T follicular helper cell (primary cell): ENCODE measurements around the gene PPP2R2C.

Experiments
- DNase-seq: peaks from one replicate; pipeline ENCODE4 v3.0.0-alpha.2; 2020; ENCODE audit warnings: low read depth

The PPP2R2C gene

DNA sequence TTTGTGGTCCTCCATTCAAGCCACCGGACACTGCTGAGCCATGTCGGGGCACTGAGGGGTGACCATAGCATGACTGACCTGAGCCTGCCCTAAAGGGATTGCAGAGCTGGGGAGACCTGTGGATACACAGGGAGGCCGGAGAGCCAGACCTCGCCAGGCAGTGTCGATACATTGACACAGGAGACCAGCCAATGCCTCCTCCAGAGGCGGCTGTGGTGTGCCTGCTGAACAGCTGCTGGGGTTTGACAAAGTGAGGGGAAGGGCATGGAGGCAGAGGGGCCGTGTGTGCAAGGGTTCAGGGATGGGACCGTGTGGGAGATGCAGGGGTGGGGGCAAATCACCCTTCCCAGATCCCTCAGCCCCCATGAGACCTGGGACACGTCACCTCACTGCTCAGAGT is 48.0 kb downstream of the PPP2R2C start:
- DNase-seq = no peak

DNA sequence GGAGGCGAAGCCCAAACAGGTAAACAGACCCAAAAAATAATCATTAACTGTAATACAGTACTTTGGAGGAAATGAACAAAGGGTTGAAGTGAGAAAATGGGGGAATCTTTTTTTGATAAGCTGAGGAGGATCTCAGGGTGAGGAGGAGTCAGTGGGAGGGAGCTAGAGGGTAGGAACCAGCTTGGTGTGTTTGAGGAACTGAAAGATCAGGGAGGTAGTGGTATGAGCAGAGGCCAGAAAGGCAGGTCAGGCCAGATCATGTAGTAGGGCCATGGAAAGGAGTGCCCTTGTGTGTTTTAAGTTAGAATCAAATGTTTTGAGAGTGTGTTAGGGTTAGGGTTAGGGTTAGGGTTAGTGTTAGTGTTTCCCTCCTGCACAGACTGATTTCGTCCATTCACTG is 48.8 kb downstream of the PPP2R2C start:
- DNase-seq = no peak

DNA sequence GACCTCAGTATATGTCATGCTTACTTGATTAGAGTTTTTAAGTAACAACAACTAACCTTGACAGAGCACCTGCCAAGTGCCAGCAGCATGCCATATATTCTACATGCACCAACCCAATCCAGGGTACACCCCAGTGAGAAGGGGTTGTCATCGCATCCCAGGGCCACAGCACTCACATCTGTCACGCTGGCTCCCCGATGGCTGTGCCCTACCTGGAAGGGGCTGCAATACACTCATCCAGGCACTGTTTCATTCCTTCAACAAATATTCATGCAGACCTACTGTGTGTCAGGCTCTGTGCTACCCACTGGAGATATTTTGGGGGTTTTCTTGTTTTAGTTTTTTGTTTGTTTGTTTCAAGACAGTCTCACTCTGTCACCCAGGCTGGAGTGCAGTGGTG is 49.5 kb downstream of the PPP2R2C start:
- no peak for DNase-seq

DNA sequence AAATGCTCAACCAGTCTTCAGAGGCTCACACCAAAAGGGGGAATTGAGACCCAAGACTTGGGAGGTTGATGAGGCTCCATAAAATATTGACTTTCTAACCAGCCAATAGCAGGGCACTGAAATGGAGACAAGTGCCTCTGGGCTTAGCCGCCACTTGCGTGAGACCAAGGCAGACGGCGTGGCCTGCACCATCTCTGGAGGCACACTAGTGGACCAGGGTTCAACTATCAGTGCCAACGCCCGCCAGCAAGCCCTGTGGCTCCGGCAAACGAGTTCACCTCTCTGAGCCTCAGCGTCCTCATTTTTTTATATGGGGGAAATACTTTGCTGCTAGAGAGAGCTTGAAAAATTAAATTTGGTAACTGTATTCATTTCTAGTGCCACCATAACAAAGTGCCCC is 50.3 kb downstream of the PPP2R2C start:
- no peak for DNase-seq

DNA sequence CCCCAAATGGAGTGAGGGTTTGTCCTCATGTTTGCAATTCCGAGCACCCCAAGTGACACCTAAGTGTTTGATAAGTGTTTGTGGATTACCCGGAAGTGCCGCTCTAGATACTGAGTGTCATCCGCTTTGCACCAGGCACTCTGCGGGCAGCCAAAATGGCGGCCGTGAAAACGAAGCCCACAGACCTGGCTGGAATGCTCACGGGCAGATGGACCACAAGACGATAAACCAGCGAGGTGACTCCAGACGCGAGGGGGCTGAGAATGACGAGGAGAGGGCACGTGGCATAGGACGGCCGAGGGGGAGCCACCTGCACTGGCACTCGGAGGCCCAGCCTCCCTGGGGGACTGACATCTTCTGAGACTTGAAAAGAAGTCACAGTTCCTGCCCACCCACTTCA is 51.0 kb downstream of the PPP2R2C start:
- no peak for DNase-seq

DNA sequence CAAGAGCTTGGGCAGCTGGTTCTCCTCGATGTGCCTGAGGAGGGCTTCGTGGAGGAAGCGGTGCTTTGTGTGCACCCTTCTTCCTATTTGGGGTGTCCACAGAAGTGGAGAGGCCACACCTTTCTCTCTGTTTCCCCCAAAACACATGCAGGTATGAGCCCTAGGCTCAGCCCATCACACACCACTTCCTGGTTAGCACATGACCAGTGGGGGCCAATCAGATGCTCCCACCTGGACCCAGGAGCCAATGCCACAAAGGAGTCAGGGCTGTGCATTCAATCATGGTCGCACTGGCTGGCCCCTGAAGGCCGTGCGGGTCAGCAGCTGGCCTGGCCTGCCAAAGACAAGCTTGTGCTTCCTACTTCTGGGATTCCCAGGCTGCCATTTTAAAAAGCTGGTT is 51.4 kb downstream of the PPP2R2C start:
- no peak for DNase-seq

DNA sequence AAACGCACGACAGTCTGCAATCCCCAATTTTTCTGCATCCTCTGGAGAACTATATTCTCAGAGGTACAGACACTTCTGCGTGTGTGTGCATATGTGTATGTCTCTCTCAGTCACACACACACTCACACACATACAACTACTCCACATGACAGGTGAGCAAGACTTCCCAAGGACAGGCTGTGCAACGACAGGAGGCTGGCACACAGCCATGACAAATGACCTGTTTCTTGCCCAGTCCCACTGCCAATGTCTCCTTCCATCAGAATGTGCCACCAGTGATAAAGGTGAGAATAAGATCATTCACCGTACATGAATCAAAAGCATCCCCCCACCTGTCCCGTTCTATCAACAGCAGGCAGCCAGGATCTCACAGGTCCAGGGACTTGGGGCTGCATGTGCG is 52.4 kb downstream of the PPP2R2C start:
- DNase-seq = no peak

DNA sequence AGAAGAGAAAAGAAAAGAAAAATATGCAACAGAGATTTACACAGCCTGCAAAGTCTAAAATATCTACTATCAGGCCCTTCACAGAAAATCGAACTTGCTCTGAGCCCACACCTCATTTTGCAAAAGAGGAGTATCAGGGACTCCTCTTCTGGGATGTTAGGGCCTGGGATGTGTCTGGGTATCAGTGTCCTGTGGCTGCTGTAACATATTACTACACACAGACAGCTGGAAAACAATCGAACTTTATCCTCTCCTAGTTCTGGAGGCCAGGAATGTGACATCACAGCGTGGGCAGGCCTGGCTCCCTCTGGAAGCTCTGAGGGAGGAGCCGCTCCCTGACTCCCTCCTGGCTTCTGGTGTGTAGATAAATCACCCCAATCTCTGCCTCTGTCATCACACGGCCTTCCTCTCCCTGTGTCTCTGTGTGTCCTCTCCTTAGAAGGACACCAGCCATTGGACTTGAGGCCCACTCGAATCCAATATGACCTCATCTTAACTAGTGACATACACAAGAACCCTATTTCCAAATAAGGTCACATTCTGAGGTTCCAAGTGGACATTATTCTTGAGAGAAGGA is 52.9 kb downstream of the PPP2R2C start:
- DNase-seq = no peak

DNA sequence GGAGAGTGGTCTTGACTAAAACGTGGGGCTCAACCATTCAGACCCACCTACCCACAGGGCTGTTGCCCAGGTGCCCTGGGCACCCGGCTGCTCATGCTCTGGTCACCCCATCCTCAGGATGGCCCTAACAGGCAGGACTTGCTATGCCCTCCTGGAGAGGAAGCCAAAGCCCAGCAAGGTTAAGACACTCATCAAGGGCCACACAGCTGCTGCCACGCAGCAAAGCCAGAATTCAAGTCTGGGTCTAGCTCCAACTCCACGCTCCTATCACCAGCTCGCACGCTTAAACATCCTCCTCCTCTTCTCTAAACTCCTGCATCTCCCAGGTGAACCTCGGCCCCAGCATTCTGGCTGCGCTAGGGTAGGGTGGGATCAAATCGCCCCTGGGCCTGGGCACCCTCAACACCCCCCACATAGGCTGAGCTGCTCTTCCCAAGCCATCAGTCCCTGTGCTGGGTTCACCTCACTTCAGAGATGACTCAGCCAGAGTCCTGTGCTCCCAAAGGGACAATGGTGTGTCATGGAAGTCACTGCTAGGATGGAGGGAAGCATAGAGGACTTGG is 54.1 kb downstream of the PPP2R2C start:
- DNase-seq = no peak

DNA sequence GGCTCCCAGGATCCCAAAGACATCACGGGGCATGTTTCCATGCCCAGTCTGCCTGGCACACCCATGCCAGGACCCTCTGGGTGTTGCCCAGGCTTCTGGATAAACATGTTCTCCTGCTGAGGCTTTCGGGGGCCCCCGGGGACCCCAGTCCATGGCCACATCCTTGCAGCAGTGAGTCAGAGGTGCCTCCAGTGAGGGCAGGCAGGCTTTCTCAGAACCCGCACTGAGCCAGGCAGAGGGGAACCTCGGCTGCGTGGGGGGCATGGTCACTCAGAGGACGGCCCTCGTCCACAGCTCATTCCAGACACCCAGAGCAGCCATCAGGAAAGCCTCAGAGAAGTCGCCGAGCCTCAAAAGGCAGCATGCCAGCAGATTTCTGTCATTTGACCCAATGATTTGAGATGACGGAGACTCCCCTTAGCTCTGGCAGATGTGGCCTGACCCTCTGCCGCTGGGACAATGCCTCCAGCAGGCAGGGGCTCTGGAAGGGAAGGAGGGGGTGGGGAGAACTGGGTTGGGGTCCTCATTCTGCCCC is 54.8 kb downstream of the PPP2R2C start:
- DNase-seq = no peak

DNA sequence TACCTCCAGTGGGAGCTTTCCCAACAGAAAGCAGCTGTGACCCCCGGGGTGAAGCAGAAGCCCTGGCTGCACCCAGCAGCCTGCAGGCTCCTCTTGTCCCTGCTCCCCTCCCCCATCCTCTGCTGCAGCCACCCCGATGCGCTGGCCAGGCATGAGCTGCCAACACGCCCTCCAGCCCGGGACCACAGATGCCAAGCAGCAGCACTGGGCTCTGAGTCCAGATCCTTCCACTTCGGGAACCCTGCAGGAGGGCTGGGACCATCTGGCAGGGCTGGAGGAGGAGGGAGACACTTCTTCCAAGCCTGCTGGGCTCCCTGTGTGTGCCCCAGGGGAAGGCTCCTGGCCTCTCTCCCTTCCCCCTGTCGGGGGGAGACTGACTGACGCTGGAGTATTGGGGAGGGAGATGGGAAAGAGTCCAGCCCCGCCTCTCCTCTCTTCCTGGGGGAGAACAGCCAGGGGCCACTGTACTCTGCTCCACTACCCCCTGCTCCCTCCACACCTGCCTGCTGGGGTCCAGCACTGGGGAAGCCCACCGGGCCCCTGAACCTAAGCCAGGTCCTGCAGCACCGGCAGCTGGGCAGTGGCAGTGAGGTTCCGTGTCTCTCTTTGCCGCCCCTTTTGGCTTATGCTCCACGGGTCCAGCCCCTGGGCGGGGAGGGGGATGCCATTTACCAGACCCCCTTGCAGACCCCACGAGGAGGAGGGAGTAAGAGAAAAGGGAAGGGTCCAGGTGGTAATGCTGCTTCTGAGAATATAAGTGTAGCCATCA is 55.7 kb downstream of the PPP2R2C start:
- no peak for DNase-seq

DNA sequence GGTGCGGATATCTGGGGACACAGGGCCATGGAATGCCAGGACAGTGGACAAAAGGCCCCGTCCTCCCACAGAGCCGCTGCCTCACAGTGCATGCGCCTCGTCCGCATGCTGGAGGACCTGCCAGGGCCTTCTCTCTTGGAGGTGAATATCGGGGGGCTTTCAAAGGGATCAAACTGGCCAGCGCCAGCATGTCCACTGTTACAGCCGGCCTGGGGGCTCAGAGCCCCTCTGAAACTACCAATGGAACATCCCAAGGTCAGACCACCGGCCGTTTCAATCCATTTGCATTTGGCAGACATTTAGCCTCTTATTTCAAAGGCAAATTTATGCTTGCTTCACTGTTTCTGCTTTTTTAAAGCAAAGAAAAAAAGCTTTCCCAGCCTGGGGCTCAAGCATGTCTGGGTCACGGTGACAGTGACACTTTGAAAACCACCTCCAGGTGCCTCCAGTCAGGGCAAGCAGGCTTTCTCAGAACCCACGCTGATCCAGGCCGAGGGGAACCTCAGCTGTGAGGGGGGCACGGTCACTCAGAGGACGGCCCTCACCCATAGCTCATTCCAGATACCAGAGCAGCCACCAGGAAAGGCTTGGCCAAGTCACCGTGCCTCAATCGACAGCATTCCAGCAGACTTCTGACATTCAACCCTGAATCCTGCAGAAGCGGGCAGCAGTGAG is 57.2 kb downstream of the PPP2R2C start:
- no peak for DNase-seq

DNA sequence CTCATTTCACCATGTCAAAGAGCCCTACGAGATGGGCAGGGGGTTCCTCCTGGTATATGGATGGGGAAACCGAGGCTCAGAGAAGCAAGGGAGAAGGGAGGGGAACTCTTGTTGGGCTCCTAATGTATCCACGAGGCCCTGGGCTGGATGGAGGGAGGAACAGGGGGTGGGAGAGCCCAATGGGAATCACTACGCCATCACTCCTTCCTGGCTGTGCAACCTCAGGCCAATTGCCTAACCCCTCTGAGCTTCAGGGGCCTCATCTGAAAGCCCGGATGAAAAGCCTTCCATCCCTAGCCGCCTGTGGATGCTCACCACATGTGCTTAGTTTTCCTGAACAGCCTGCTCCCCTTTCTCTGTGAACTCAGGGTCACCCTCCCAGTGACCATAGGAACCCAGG is 57.8 kb downstream of the PPP2R2C start:
- no peak for DNase-seq

DNA sequence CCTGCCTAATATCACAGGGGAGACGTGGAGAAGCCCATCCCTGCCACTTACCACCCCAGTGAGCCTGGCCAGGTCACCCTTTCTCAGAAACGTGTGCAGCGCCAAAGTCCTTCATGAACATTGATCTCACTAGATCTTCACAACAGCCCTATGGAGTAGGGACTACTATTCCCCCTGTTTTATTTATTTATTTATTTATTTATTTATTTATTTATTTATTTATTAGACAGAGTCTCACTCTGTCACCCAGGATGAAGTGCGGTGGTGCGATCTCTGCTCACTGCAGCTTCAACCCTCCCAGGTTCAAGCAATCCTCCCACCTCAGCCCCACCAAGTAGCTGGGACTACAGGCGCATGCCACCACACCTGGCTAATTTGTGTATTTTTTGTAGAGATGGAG is 61.8 kb downstream of the PPP2R2C start:
- DNase-seq = no peak

DNA sequence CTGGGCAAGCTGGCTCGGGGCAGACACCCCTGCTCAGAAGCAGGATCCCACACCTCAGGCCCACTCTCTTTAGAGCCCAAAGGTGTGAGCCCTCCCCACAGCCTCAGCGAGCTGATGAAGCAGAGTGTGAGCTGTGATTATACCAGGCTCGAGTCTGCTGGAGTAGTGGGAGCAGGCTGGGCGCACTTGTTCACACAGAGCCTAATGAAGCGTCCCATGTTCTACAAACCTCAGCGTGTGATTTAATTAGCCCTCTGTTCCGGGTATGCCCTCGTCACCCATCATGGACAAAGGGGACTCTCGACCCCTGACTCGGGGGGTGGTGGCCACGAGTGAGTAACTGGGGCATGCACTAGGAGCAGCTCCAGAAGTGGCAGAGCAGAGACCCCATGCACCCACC is 62.3 kb downstream of the PPP2R2C start:
- DNase-seq = no peak

DNA sequence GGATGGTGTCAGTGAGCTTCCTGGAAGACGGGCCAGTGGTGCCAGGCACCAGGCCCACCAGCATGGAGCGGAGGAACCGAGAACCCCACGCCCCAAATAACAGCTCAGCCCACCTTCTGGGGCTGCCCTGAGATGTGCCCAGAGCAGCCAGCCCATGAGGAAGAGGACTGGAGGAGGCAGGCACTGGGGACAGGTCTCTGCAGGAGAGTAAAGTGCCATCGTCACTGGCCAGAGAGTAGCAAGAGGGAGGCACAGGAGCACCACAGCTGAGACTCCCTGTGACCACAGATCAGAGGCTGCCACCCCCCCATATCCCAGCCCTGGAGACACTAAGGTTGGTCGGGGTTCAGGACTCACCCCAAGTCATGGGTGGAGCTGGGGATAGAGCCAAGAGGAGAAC is 63.0 kb downstream of the PPP2R2C start:
- no peak for DNase-seq

DNA sequence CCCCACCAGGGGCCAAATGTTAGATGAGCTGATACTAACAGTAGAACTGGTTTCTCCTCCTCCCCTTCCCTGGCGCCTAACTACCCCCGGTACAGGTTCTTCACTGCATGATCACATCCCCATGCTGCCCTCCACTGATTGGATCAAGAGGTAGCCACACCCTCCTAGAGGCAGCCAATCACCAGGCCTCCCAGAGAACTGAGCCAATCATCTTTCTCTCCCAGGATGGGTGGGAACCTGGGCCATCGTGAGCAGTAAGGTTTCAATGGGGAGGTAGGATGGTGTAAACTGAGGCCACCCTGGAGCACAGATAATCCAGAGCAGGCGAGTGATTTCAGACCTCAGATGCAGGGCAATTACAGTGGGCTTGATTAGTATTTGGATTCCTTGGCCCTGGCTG is 64.2 kb downstream of the PPP2R2C start:
- no peak for DNase-seq

DNA sequence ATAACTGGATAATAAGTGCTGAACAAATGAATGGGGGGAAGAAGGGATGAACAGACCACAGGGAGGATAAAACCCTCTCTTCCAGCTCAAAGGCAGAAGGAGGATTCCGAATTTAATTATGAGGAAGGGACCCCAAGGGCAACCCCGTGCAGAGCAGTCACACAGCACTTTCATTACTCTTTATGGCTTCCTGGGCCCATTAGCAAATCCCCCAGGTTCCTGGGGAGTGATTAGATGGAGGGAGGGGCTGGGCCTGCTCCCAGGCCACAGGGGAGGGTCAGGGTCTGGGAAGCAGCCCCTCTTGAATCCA is 67.1 kb downstream of the PPP2R2C start:
- no peak for DNase-seq

DNA sequence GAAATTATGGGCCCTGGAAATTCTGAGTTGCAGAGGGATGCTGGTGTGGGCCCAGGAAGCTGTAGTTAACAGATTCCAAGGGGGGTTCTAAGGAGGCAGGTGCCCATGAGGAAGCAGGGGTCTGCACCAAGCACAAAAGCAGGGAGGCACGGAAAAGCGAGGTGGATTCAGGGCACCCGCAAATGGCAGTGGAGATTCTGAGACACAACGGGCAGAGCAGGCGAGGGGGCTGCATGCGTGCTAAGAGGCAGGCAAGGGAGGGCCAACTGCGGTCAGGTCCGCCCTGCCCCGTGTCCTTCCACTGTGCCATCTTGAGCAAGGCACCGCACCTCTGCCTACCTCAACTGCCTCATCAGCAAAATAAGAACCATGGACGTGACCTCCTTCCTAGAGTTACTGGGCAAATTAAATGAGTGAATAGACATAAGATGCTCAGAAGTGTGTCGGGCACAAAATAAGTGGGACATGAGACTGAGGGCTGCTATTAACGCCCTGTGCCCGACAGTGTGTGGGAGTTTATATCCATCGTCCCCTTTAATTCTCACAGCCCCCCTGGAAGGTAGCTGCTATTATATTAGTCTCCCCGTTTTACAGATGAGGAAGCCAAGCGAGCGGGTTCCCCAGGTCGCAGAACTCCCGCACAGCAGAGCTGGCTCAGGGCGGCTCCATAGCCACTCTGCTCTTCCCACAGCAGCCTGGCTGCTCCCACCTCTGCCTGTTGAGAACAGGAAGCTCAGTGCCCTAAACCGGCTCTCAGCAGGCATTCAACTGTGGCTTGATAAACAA is 67.6 kb downstream of the PPP2R2C start:
- no peak for DNase-seq

DNA sequence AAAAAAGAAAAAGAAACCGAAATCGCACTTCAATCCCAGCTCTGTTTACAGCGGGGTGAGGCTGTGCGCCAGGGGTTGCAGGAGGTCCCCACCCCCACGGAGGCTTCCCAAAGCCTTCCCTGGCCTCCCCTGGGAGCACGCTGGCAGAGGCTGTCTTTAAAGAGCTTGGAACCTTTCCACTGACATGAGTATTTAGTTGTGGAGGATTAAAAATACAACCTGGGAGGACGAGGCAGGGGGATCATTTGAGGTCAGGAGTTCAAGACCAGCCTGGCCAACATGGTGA is 69.1 kb downstream of the PPP2R2C start:
- no peak for DNase-seq

DNA sequence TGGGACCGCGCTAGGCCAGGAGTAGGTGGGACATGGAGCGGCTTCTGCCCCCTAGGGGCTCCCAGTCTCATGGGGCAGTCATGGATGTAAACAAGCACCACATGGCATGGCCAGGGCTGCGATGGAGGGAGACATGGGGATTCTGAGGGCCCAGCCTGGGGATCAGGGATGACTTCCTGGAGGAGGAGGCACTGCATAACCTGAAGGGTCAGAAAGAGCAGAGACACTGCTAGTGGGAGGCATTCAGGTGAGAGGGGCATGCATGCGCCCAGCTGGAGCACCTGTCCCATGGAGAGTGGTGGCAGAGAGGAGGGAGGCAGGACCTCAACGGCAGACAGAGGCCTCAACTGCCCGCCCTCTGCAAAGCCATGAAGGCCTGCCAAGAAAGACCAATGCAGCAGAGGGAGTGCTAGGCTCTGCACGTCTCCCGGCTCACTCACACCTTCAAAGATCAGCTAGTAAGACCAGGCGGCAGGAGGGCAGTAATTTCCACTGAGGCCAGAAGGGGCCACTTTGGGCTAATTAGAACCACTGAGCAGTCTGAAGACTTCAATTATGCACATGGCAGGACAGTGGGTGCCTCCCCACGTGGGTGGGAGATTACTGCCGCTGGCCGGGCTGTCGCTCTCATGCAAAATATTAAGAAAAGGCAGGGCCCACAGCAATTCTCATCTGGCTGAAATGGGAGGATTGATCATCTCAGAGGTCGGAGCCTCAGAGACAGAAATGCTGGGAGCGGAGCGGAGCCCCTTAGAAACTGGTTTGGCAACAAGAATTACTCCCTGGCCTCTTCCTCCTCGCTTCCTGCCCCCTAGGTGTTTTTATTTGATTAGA is 69.6 kb downstream of the PPP2R2C start:
- no peak for DNase-seq

DNA sequence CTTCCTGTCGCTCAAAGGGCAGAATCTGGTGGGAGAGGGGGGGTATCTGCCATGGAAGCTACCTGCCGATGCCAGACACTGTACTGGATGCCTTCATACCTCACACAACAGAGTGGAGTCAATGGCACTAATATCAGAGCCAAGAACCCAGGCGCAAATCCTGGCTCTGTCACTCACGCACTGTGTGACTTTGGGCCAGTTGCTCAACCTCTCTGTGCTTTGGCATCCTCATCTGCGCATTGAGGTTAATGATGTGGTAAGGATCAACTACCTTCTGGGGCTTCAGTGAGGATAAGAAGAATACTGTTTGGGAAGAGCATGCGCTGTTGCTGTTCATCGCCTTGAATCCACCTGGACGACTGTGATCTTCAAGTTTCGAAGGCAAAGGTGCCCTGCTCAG is 70.6 kb downstream of the PPP2R2C start:
- no peak for DNase-seq
